Measurements from ENCODE around the gene TMPRSS4. TPM values are rescaled to one million over a fixed set of nuclear protein-coding genes. Genes with fewer than 3 reads are reported as not detected.

Gene TMPRSS4
- total and polyA plus RNA-seq, 9 of the 15 experiments (the other 6 are each of a cell fraction or from before 2014, with no cell fraction given) = 4.0 to 10.0 (median 5.6) TPM

GRCh38 chr11:118133816-118134215 is 56.9 kb downstream of the TMPRSS4 start (continued):
- TF ChIP-seq SOX6 (IDR thresholded peaks at IDR 0.05) = no peak
- TF ChIP-seq, protein P1, sequence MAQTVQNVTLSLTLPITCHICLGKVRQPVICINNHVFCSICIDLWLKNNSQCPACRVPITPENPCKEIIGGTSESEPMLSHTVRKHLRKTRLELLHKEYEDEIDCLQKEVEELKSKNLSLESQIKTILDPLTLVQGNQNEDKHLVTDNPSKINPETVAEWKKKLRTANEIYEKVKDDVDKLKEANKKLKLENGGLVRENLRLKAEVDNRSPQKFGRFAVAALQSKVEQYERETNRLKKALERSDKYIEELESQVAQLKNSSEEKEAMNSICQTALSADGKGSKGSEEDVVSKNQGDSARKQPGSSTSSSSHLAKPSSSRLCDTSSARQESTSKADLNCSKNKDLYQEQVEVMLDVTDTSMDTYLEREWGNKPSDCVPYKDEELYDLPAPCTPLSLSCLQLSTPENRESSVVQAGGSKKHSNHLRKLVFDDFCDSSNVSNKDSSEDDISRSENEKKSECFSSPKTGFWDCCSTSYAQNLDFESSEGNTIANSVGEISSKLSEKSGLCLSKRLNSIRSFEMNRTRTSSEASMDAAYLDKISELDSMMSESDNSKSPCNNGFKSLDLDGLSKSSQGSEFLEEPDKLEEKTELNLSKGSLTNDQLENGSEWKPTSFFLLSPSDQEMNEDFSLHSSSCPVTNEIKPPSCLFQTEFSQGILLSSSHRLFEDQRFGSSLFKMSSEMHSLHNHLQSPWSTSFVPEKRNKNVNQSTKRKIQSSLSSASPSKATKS (CRISPR knock-in tag; IDR thresholded peaks at IDR 0.05) = no peak
- no peak for TF ChIP-seq TEAD2 (tag; IDR thresholded peaks at IDR 0.05)
- TF ChIP-seq POLR2B (IDR thresholded peaks at IDR 0.05; ENCODE audit: low read depth, partially characterized antibody) = no peak

- FAIRE-seq (no peak), ATAC-seq (no peak), DNase-seq (ENCODE audit: extremely low read depth in 1 of 4, low spot score in 3 of 4) (no peak)
- intact Hi-C loops (cut with micrococcal nuclease) (no loop called here), in situ Hi-C loops (cut with MboI) (no loop called here)
- Histone ChIP-seq H3K27ac (ENCODE audit: extremely low read depth, low read depth, low read length) (no peak overlapping the region), H3K79me2 (ENCODE audit: control insufficient read depth, insufficient read depth, low read length) (no peaks in the 10 kb centered on the region), H4K20me1 (replicated peaks; ENCODE audit: control insufficient read depth, insufficient read depth, low read length) (no peaks in the 10 kb centered on the region; the same call in 1 of the 2 replicates), H3K4me1 (replicated peaks in 1 of 2; ENCODE audit: control insufficient read depth in 2 of 2, insufficient read depth in 2 of 2, low read length in 2 of 2) (no peaks in the 10 kb centered on the region), H3K4me2 (ENCODE audit: insufficient read depth, low read length) (no peak overlapping the region), H3K36me3 (ENCODE audit: control insufficient read depth, insufficient read depth, low read length) (no peaks in the 10 kb centered on the region), H3K9me3 (replicated peaks; ENCODE audit: control insufficient read depth, insufficient read depth, low read depth, low read length) (no peaks in the 10 kb centered on the region), H3K27me3 (ENCODE audit: control insufficient read depth in 2 of 2, insufficient read depth in 2 of 2, low read length in 2 of 2) (peaks cover 21 to 55% of the 10 kb centered on the region in 2 experiments), H3K9me1 (ENCODE audit: control insufficient read depth, insufficient read depth, low read length) (peaks cover 3% of the 10 kb centered on the region), H3K4me3 (no peak overlapping the region), H3K9ac (ENCODE audit: insufficient read depth in 1 of 2, low read depth in 2 of 2, low read length in 2 of 2) (no peak overlapping the region), H2AFZ (ENCODE audit: low read depth, low read length) (no peak overlapping the region)
- CTCF ChIA-PET (ENCODE audit: low intra/inter-chr PET ratio) = no interaction called here
- BruUV-seq (replicated peaks) = no TSS peak
- 0% methylated on average over 7 of the region's 7 CpGs for WGBS (ENCODE audit: insufficient coverage, low coverage, missing lambda C conversion rate)
- POLR2A ChIA-PET = interaction anchor here (0.7 to 1.0 kb wide), 3 partner anchors 9 to 23 kb away, joined by 3 to 4 read pairs (median 4); no protein-coding TSS in a partner anchor
- TF ChIP-seq MTA1 (IDR thresholded peaks at IDR 0.05; ENCODE audit: borderline replicate concordance) = no peak
- TF ChIP-seq FOXM1 (IDR thresholded peaks at IDR 0.05; ENCODE audit: low read depth) = no peak
- TF ChIP-seq FOXM1 (CRISPR knock-in tag; IDR thresholded peaks at IDR 0.05; ENCODE audit: low read depth) = no peak
- TF ChIP-seq ZNF212 (CRISPR knock-in tag; IDR thresholded peaks at IDR 0.05) = no peak
- TF ChIP-seq ZMIZ1 (IDR thresholded peaks at IDR 0.05; ENCODE audit: low read depth in 2 of 2, low read length in 2 of 2) = no peak
- no peak for TF ChIP-seq ZNF197 (CRISPR knock-in tag; IDR thresholded peaks at IDR 0.05; ENCODE audit: low read depth)
- TF ChIP-seq, protein P2, sequence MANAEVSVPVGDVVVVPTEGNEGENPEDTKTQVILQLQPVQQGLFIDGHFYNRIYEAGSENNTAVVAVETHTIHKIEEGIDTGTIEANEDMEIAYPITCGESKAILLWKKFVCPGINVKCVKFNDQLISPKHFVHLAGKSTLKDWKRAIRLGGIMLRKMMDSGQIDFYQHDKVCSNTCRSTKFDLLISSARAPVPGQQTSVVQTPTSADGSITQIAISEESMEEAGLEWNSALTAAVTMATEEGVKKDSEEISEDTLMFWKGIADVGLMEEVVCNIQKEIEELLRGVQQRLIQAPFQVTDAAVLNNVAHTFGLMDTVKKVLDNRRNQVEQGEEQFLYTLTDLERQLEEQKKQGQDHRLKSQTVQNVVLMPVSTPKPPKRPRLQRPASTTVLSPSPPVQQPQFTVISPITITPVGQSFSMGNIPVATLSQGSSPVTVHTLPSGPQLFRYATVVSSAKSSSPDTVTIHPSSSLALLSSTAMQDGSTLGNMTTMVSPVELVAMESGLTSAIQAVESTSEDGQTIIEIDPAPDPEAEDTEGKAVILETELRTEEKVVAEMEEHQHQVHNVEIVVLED (CRISPR knock-in tag; IDR thresholded peaks at IDR 0.05) = no peak
- TF ChIP-seq ZKSCAN1 (IDR thresholded peaks at IDR 0.05; ENCODE audit: low read depth, low read length) = no peak
- no peak for TF ChIP-seq TSC22D4 (tag; IDR thresholded peaks at IDR 0.05)
- no peak for TF ChIP-seq ZNF253 (CRISPR knock-in tag; conservative IDR thresholded peaks at IDR 0.05)
Measured at GRCh38 chr11:118135051-118135795, 58.3 kb downstream of the TMPRSS4 start.
